HepG2 (cell line): ENCODE data around the gene ITGB2. TPM values are rescaled to one million over a fixed set of nuclear protein-coding genes. Genes with fewer than 3 reads are reported as not detected.
A peak's percentile ranks its signal among the peaks of the same experiment; 100 is the strongest.

Experiments used
- ATAC-seq: fragments of 200-7000 bp; cut with Tn5 transposase; 3 replicates; pipeline ENCODE4 v1.9.1; 2020; ENCODE audit warnings: mild to moderate bottlenecking, moderate library complexity
- BruUV-seq: library from RNA; stranded (reverse); fragments of 400-500 nt; replicated peaks from 2 replicates; lab custom pipeline; 2021; lab: Mats Ljungman, UMichigan
- CTCF ChIA-PET: fragments of 300-600 bp; formaldehyde crosslinking; extraction: SDS; loops from one replicate; lab custom pipeline; 2021; ENCODE audit warnings: low total read pairs, inconsistent platforms, low intra/inter-chr PET ratio; lab: Yijun Ruan, JAX
- POLR2A ChIA-PET: fragments of 350-600 bp; sonication (Branson Sonifier 250); formaldehyde crosslinking; loops from one replicate; lab custom pipeline; 2020; ENCODE audit warnings: antibody characterized with exemption, inconsistent platforms; lab: Yijun Ruan, JAX
- DNase-seq: peaks from one replicate; pipeline ENCODE4 v3.0.0-alpha.2; 2015; ENCODE audit warnings: low spot score
- FAIRE-seq: peaks from 3 replicates; lab custom pipeline; 2011; peaks lifted over from hg19 to GRCh38; lab: Jason Lieb, UNC
- H2AFZ ChIP-seq: one replicate; pipeline ENCODE4 v1.6.1; 2011; ENCODE audit warnings: low read length, inconsistent platforms
- H3K27ac ChIP-seq: fragments of 300-600 bp; 3 replicates; pipeline ENCODE4 v1.8.0; 2011; ENCODE audit warnings: mixed run types, mild to moderate bottlenecking, mixed read lengths, low read length, inconsistent platforms; ENCODE audit not compliant: insufficient read depth; ENCODE audit errors: extremely low read length
- H3K27me3 ChIP-seq, 2 experiments: fragments of 200-600 bp in 1 of 2; 2 replicates in 1 of 2; 3 replicates in 1 of 2; pipeline versions ENCODE4 v1.6.0 to v1.8.0; 2011; ENCODE audit warnings: low read length in 2 of 2, mild to moderate bottlenecking in 2 of 2, moderate library complexity in 2 of 2, inconsistent platforms in 1 of 2; ENCODE audit not compliant: insufficient read depth in 2 of 2, control insufficient read depth in 1 of 2
- H3K36me3 ChIP-seq, 2 experiments: fragments of 200-600 bp in 1 of 2; replicated peaks in 1 of 2; 2 replicates in 1 of 2; 3 replicates in 1 of 2; pipeline versions ENCODE4 v1.5.1 to v1.8.0; 2011; ENCODE audit warnings: low read length in 2 of 2, inconsistent platforms in 1 of 2; ENCODE audit not compliant: insufficient read depth in 2 of 2, control insufficient read depth in 1 of 2
- H3K4me1 ChIP-seq: 2 replicates; pipeline ENCODE4 v1.5.1; 2012; ENCODE audit warnings: low read length, inconsistent platforms; ENCODE audit not compliant: insufficient read depth
- H3K4me2 ChIP-seq: 2 replicates; pipeline ENCODE4 v1.6.0; 2011; ENCODE audit warnings: low read depth, low read length, inconsistent platforms
- H3K4me3 ChIP-seq, 3 experiments: fragments of 200-600 bp in 1 of 3; sonication (generic), shearing (Covaris generic) in 1 of 3; replicated peaks in 1 of 3; 2 replicates each; pipeline ENCODE4 v1.5.1; 2011 to 2016; ENCODE audit warnings: low read length in 3 of 3, inconsistent platforms in 2 of 3, low read depth in 2 of 3, mild to moderate bottlenecking in 2 of 3, control low read depth in 1 of 3, mixed read lengths in 1 of 3; ENCODE audit not compliant: insufficient read depth in 1 of 3
- H3K79me2 ChIP-seq: one replicate; pipeline ENCODE4 v1.6.1; 2011; ENCODE audit warnings: low read length, inconsistent platforms; ENCODE audit not compliant: insufficient read depth
- H3K9ac ChIP-seq: 2 replicates; pipeline ENCODE4 v1.6.0; 2011; ENCODE audit warnings: mild to moderate bottlenecking, low read depth, low read length, inconsistent platforms; ENCODE audit not compliant: insufficient read depth
- H3K9me3 ChIP-seq: 2 replicates; pipeline ENCODE4 v1.5.1; 2012; ENCODE audit warnings: mild to moderate bottlenecking, low read length
- H4K20me1 ChIP-seq: 2 replicates; pipeline ENCODE4 v1.6.0; 2011; ENCODE audit warnings: inconsistent platforms, mild to moderate bottlenecking, low read length, moderate library complexity; ENCODE audit not compliant: insufficient read depth
- IRF2 ChIP-seq: IDR thresholded peaks from 2 replicates; pipeline ENCODE4 v1.6.1; 2018; ENCODE audit warnings: missing genetic modification reagents, missing compliant biosample characterization
- JARID2 ChIP-seq: sonication (generic); formaldehyde crosslinking; IDR thresholded peaks from 2 replicates; pipeline ENCODE4 v1.8.1; 2023; ENCODE audit warnings: missing genetic modification reagents, inconsistent platforms; ENCODE audit not compliant: insufficient replicate concordance
- MEF2D ChIP-seq: sonication (generic); formaldehyde crosslinking; IDR thresholded peaks from 2 replicates; pipeline ENCODE4 v1.5.1; 2020; ENCODE audit warnings: mild to moderate bottlenecking, missing genetic modification reagents
- MIER3 ChIP-seq: IDR thresholded peaks from 2 replicates; pipeline ENCODE4 v1.6.1; 2016; ENCODE audit warnings: missing compliant biosample characterization, borderline replicate concordance
- ZBTB33 ChIP-seq: sonication (generic); formaldehyde crosslinking; IDR thresholded peaks from 2 replicates; pipeline ENCODE4 v1.4.0; 2020; ENCODE audit warnings: missing genetic modification reagents
- ZBTB8A ChIP-seq: sonication (generic); formaldehyde crosslinking; IDR thresholded peaks from 2 replicates; pipeline ENCODE4 v1.4.0; 2020; ENCODE audit warnings: mild to moderate bottlenecking, low read depth, missing genetic modification reagents, borderline replicate concordance
- ZFP90 ChIP-seq: sonication (generic); formaldehyde crosslinking; IDR thresholded peaks from 2 replicates; pipeline ENCODE4 v1.8.0; 2022; ENCODE audit warnings: missing genetic modification reagents, mild to moderate bottlenecking, inconsistent platforms, borderline replicate concordance
- ZNF136 ChIP-seq: sonication (generic); formaldehyde crosslinking; IDR thresholded peaks from 2 replicates; pipeline ENCODE4 v1.8.1; 2022; ENCODE audit warnings: low read depth, mild to moderate bottlenecking, moderate library complexity, missing genetic modification reagents
- ZNF180 ChIP-seq: sonication (generic); formaldehyde crosslinking; IDR thresholded peaks from 2 replicates; pipeline ENCODE4 v1.4.0; 2020; ENCODE audit warnings: low read depth, missing genetic modification reagents, borderline replicate concordance
- ZNF382 ChIP-seq: sonication (generic); formaldehyde crosslinking; IDR thresholded peaks from 2 replicates; pipeline ENCODE4 v1.5.0; 2020; ENCODE audit warnings: missing genetic modification reagents, mild to moderate bottlenecking, borderline replicate concordance
- ZNF720 ChIP-seq: sonication (generic); formaldehyde crosslinking; IDR thresholded peaks from 2 replicates; pipeline ENCODE4 v1.4.0; 2020; ENCODE audit warnings: missing genetic modification reagents
- ZNF777 ChIP-seq: sonication (generic); formaldehyde crosslinking; IDR thresholded peaks from 2 replicates; pipeline ENCODE4 v1.4.0; 2020; ENCODE audit warnings: missing genetic modification reagents
- WGBS: methylation state at CpG from one replicate; pipeline ENCODE4 v1.1.6; 2017; ENCODE audit warnings: low lambda C conversion rate; 5-methylcytosine and 5-hydroxymethylcytosine counted together
- in situ Hi-C: cut with HindIII; loops from 2 replicates; pipeline ENCODE4 v1.10.0; 2017; ENCODE audit warnings: low pct_unique_long_range_greater_than_20kb; ENCODE audit not compliant: extremely low pct_ligation_motif_present
- intact Hi-C: fragments of 100-400 bp; cut with micrococcal nuclease; formaldehyde crosslinking; loops from one replicate; pipeline ENCODE4 v1.10.0; 2022; ENCODE audit not compliant: unreplicated experiment
- polyA plus RNA-seq, 8 experiments: library from polyadenylated mRNA; depleted of rRNA in 3 of 8; stranded (reverse) in 7 of 8; unstranded in 1 of 8; fragments of >200 nt; fragmentation: Illumina TruSeq in 4 of 8; extraction: Trizol in 4 of 8; gene quantifications; 2 replicates each; pipeline versions ENCODE4 v1.2.1 to v1.2.3, GENCODE V29; 2011 to 2016; ENCODE audit warnings: low read depth in 4 of 8, missing spikeins in 1 of 8, mixed read lengths in 1 of 8; ENCODE audit not compliant: insufficient read depth in 1 of 8
- total RNA-seq, 5 experiments: library from RNA; depleted of rRNA; stranded (reverse); fragments of >200 nt; fragmentation: Illumina TruSeq; extraction: Trizol; gene quantifications; 2 replicates each; pipeline ENCODE4 v1.2.3, GENCODE V29; 2016; ENCODE audit warnings: low read depth in 1 of 5
- TF ChIP-seq, protein P1 (sequence below): sonication (generic); formaldehyde crosslinking; IDR thresholded peaks from 2 replicates; pipeline ENCODE4 v1.4.0; 2020; ENCODE audit warnings: missing genetic modification reagents, low read depth, mild to moderate bottlenecking, borderline replicate concordance

The ITGB2 gene
- total and polyA plus RNA-seq, 2 of the 13 experiments (the other 11 are each of a cell fraction or from before 2014, with no cell fraction given) = 4.2 to 18.0 TPM

DNA sequence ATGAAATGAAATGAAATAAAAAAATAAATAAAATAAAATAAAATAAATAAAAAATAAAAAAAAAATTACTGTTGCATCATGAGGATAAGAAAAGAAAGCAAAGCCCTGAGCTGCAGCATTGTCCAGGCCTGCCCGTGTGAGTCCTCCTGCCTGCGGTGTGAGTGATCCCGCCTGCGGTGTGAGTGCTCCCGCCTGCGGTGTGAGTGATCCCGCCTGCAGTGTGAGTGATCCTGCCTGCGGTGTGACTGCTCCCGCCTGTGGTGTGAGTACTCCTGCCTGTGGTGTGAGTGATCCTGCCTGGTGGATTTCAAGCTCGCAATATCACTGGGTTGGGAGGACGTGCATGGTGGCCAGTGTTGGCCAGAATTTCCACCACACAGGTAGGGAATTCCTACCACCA is 24.8 kb downstream of the ITGB2 start (continued):
- peak; percentile 76 for TF ChIP-seq ZBTB33 (CRISPR knock-in tag)

DNA sequence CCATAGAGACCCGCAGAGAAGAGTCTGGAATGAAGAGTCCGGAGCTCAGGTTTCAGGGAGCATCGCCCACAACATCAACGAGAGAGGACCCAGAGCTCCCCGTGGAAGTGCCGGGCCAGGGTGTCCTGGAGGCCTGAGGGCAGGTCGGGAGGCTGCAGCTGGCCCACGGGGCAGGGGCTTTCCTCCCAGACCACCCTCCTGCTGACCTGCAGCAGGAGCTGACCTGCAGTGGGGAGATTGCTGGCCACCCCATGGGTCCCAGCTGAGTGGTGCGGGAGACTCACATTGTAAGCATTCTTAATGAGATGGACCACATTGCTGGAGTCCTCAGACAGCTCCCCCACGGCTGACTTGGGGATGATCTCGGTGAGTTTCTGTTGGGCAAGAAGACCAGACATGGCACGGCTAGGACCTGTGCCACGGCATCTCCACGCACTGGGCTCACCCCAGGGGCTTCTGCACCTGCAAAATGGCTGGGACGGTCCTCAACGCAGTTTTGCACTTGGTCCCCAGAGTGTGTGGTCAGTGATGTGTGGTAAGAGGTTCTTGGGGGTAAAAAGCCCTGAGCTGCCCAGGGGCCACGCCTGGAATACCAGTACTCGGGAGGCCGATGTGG is 25.9 kb downstream of the ITGB2 start:
- POLR2A ChIA-PET = interaction anchor here (0.8 to 1.6 kb wide), 7 partner anchors 12 to 93 kb away, joined by 3 to 5 read pairs (median 4); partner anchors contain the start of gene UBE2G2
- TF ChIP-seq, protein P1, sequence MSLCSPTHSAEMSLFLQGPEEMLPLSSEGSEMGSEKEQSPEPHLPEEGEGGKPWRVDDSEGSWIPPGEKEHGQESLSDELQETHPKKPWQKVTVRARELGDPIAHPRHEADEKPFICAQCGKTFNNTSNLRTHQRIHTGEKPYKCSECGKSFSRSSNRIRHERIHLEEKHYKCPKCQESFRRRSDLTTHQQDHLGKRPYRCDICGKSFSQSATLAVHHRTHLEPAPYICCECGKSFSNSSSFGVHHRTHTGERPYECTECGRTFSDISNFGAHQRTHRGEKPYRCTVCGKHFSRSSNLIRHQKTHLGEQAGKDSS = no peak
- TF ChIP-seq MEF2D (no peak), ZNF720 (CRISPR knock-in tag) (no peak), ZNF180 (CRISPR knock-in tag) (no peak), ZNF136 (no peak), ZNF382 (CRISPR knock-in tag) (no peak), MIER3 (CRISPR knock-in tag) (no peak), ZBTB8A (CRISPR knock-in tag) (no peak), IRF2 (no peak), ZFP90 (CRISPR knock-in tag) (no peak), ZNF777 (no peak), JARID2 (CRISPR knock-in tag) (no peak)

More for the DNA sequence above, 25.9 kb downstream of the ITGB2 start:
- no TSS peak for BruUV-seq
- 76% methylated on average over 4 of the region's 19 CpGs for WGBS
- H3K36me3 ChIP-seq = no peaks in the 10 kb centered on the region
- H2AFZ ChIP-seq = no peak overlapping the region
- intact Hi-C loops (loop anchor here (5.0 kb wide), 1 partner anchor 92 kb away; the partner anchor contains the start of gene UBE2G2), in situ Hi-C loops (no loop called here)
- DNase-seq (no peak), ATAC-seq (no peak), FAIRE-seq (no peak)
- no peak overlapping the region for H3K9ac ChIP-seq
- peaks cover 68% of the 10 kb centered on the region for H3K4me1 ChIP-seq
- H3K9me3 ChIP-seq = no peaks in the 10 kb centered on the region
- no peaks in the 10 kb centered on the region for H4K20me1 ChIP-seq
- CTCF ChIA-PET = no interaction called here
- peaks cover 3 to 7% of the 10 kb centered on the region in 2 experiments; a peak in 2 of 5 replicates for H3K27me3 ChIP-seq
- H3K27ac ChIP-seq = no peak overlapping the region
- H3K4me3 ChIP-seq = no peak overlapping the region
- H3K4me2 ChIP-seq = peak overlapping the region; percentile 43
- no peaks in the 10 kb centered on the region for H3K79me2 ChIP-seq
